HEK293 (cell line): ENCODE data around the gene XPO1.
A peak's percentile ranks its signal among the peaks of the same experiment; 100 is the strongest.

ENCODE experiments used
- CTCF ChIP-seq: fragments of 450-650 bp; formaldehyde crosslinking; IDR thresholded peaks from 2 replicates; pipeline ENCODE4 v1.5.1; 2016; ENCODE audit warnings: missing biosample characterization, missing genetic modification characterization
- PRDM10 ChIP-seq: fragments of 450-650 bp; formaldehyde crosslinking; IDR thresholded peaks from 2 replicates; pipeline ENCODE4 v1.5.1; 2016; ENCODE audit warnings: missing biosample characterization, missing genetic modification characterization
- PRDM6 ChIP-seq: fragments of 450-650 bp; formaldehyde crosslinking; IDR thresholded peaks from 2 replicates; pipeline ENCODE4 v1.5.1; 2017; ENCODE audit warnings: missing biosample characterization, missing genetic modification characterization
- TCF7L2 ChIP-seq: IDR thresholded peaks from 2 replicates; pipeline ENCODE4 v1.6.1; 2011; ENCODE audit warnings: low read depth, mild to moderate bottlenecking, inconsistent platforms, low read length, moderate library complexity, borderline replicate concordance
- ZBTB49 ChIP-seq: fragments of 450-650 bp; formaldehyde crosslinking; IDR thresholded peaks from 2 replicates; pipeline ENCODE4 v1.5.1; 2016; ENCODE audit warnings: missing biosample characterization, missing genetic modification characterization, low read depth
- ZEB2 ChIP-seq: fragments of 450-650 bp; formaldehyde crosslinking; IDR thresholded peaks from 2 replicates; pipeline ENCODE4 v1.5.1; 2016; ENCODE audit warnings: missing biosample characterization, missing genetic modification characterization
- ZNF184 ChIP-seq: fragments of 450-650 bp; IDR thresholded peaks from 2 replicates; pipeline ENCODE4 v1.5.1; 2018; ENCODE audit warnings: missing biosample characterization, mild to moderate bottlenecking, missing genetic modification characterization
- ZNF549 ChIP-seq: fragments of 450-650 bp; IDR thresholded peaks from 2 replicates; pipeline ENCODE4 v1.5.1; 2018; ENCODE audit warnings: missing biosample characterization, missing genetic modification characterization, mild to moderate bottlenecking, inconsistent platforms, moderate library complexity

- TF ChIP-seq TCF7L2 (no peak), PRDM6 (no peak), ZNF184 (no peak), CTCF (tag by site-specific recombination) (no peak), ZNF549 (no peak), ZBTB49 (tag by site-specific recombination) (no peak), PRDM10 (tag by site-specific recombination) (peak; percentile 6; the same call in 1 of the 2 replicates), ZEB2 (tag by site-specific recombination) (no peak)
These were observed 67.8 kb downstream of the XPO1 start for GRCh38 chr2:61470122-61470951.
